ENCODE data around the gene ARID1B. TPM values are rescaled to one million over a fixed set of nuclear protein-coding genes. Genes with fewer than 3 reads are reported as not detected.

The ARID1B gene
- total and polyA plus RNA-seq, 2 of the 4 experiments (the other 2 are of a cell fraction) = 14.5 to 20.1 TPM

DNA sequence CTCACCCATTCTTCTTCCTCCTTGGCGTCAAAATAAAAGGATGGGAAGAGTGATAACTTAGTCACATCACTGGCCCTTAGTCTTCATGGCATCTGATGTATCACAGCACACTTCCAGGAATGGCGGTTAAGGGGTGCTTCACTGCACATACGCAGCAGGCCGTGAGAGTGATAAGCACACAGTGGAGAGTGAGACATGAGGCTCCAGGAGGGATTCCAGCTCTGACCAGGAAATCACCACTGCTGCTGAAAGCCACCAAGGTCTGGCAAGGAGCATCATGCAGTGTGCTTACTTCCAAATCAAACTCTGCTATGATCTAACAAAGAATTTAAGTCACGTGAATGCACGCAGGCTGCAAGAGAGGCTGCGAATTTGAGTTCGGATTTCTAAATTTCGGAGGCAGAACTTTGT is 62.4 kb downstream of the ARID1B start:
- DNase-seq (peak; percentile 67), ATAC-seq (ENCODE audit: low read depth) (peak; percentile 21; the same call in 1 of the 2 replicates)
- BruUV-seq (replicated peaks) = no TSS peak
- H3K56ac ChIP-seq (ENCODE audit: extremely low read depth, insufficient read depth, low read length) = no peak overlapping the region
- H3K18ac ChIP-seq (ENCODE audit: low read depth, low read length) = peak overlapping the region; percentile 34; the same call in 1 of the 2 replicates
- H3K4me3 ChIP-seq (ENCODE audit: insufficient read depth, low read depth, low read length) = no peak overlapping the region
- no peak overlapping the region for H2AK9ac ChIP-seq (replicated peaks; ENCODE audit: low read depth, low read length, poor library complexity)
- H3K4ac ChIP-seq (ENCODE audit: low read depth, low read length) = no peak overlapping the region
- no peak overlapping the region for H3K27ac ChIP-seq (ENCODE audit: insufficient read depth, low read length)
- intact Hi-C loops (cut with micrococcal nuclease) = no loop called here
- peak overlapping the region; percentile 52; the same call in 1 of the 2 replicates for H3K23ac ChIP-seq (ENCODE audit: low read depth, low read length)
- no peak overlapping the region for H2AK5ac ChIP-seq (ENCODE audit: low read depth, low read length)
- H3K14ac ChIP-seq (replicated peaks; ENCODE audit: low read depth, low read length) = peak overlapping the region; percentile 33
- H3K9me3 ChIP-seq (ENCODE audit: control insufficient read depth, insufficient read depth, low read length) = no peaks in the 10 kb centered on the region
- H3K27me3 ChIP-seq (ENCODE audit: control insufficient read depth, insufficient read depth, low read length) = no peaks in the 10 kb centered on the region
- POLR2A ChIA-PET (ENCODE audit: unreplicated experiment) = no interaction called here
- H3K9ac ChIP-seq (ENCODE audit: low read depth, low read length) = no peak overlapping the region
- peaks cover 53% of the 10 kb centered on the region for H4K20me1 ChIP-seq (ENCODE audit: insufficient read depth, low read length)
- peaks cover 6% of the 10 kb centered on the region for H3K36me3 ChIP-seq (ENCODE audit: control insufficient read depth, insufficient read depth, low read length)
- peak overlapping the region; percentile 27; the same call in 1 of the 2 replicates for H3K4me2 ChIP-seq (ENCODE audit: low read depth, low read length)
- no peak overlapping the region for H2AFZ ChIP-seq (replicated peaks; ENCODE audit: low read length, poor library complexity)
- 31% methylated on average over 3 of the region's 9 CpGs; no CpG with 5 or more reads in 1 of the 2 experiments for WGBS, 2 experiments (ENCODE audit: extremely low coverage in 2 of 2, insufficient read length in 1 of 2)
- peaks cover 33 to 76% of the 10 kb centered on the region in 2 experiments for H3K79me1 ChIP-seq (ENCODE audit: low read depth in 1 of 2, low read length in 2 of 2)
- H3K4me1 ChIP-seq (ENCODE audit: control insufficient read depth, insufficient read depth, low read length) = peaks cover 11% of the 10 kb centered on the region
- CTCF ChIA-PET = no interaction called here
- no peak overlapping the region for H4K8ac ChIP-seq (ENCODE audit: low read depth in 2 of 2, low read length in 2 of 2)
- H2BK15ac ChIP-seq (ENCODE audit: low read depth, low read length) = no peak overlapping the region
- no peak overlapping the region for H2BK120ac ChIP-seq (ENCODE audit: low read depth, low read length)
- no peak for TF ChIP-seq MAFK (IDR thresholded peaks at IDR 0.05; ENCODE audit: low read depth, low read length)
- TF ChIP-seq RAD21 (IDR thresholded peaks at IDR 0.05; ENCODE audit: low read length) = peak; percentile 3; the same call in 1 of the 2 replicates
- TF ChIP-seq CEBPB (IDR thresholded peaks at IDR 0.05; ENCODE audit: low read depth, low read length) = no peak
- no peak for TF ChIP-seq RFX5 (IDR thresholded peaks at IDR 0.05; ENCODE audit: low read depth, low read length)
- TF ChIP-seq BHLHE40 (IDR thresholded peaks at IDR 0.05; ENCODE audit: low read depth, low read length) = peak; percentile 51; the same call in 1 of the 2 replicates
- no peak for TF ChIP-seq NFE2L2 (IDR thresholded peaks at IDR 0.05; ENCODE audit: low read depth, low read length)
- TF ChIP-seq CTCF (conservative IDR thresholded peaks at IDR 0.05; ENCODE audit: low read depth, low read length) = no peak
- TF ChIP-seq, protein P1, sequence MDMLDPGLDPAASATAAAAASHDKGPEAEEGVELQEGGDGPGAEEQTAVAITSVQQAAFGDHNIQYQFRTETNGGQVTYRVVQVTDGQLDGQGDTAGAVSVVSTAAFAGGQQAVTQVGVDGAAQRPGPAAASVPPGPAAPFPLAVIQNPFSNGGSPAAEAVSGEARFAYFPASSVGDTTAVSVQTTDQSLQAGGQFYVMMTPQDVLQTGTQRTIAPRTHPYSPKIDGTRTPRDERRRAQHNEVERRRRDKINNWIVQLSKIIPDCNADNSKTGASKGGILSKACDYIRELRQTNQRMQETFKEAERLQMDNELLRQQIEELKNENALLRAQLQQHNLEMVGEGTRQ (IDR thresholded peaks at IDR 0.05; ENCODE audit: low read depth, low read length) = no peak
- H3K9me1 ChIP-seq (ENCODE audit: insufficient read depth, low read length) = peaks cover 30% of the 10 kb centered on the region
- in situ Hi-C loops (cut with MboI; ENCODE audit: low sequenced_read_pairs) = no loop called here
- no peak overlapping the region for H4K91ac ChIP-seq (ENCODE audit: insufficient read depth, low read depth, low read length)
- dilution Hi-C loops (cut with HindIII; ENCODE audit: low sequenced_read_pairs, unreplicated experiment) = no loop called here
- no peak overlapping the region for H4K5ac ChIP-seq (ENCODE audit: low read depth, low read length)
- H2BK5ac ChIP-seq (ENCODE audit: low read depth, low read length, poor library complexity, severe bottlenecking) = no peak overlapping the region
- H2BK20ac ChIP-seq (ENCODE audit: low read depth, low read length) = 0 out of 2 replicates have a peak overlapping the region, but pooled peaks have one; percentile 20

Measured in IMR-90 (cell line).